ENCODE results near the gene WDR81. TPM values are rescaled to one million over a fixed set of nuclear protein-coding genes. Genes with fewer than 3 reads are reported as not detected.

Gene WDR81
- polyA plus RNA-seq, 1 donor (not counting 4 experiments of a cell fraction or from before 2014, with no cell fraction given), result 4.2 TPM

DNA sequence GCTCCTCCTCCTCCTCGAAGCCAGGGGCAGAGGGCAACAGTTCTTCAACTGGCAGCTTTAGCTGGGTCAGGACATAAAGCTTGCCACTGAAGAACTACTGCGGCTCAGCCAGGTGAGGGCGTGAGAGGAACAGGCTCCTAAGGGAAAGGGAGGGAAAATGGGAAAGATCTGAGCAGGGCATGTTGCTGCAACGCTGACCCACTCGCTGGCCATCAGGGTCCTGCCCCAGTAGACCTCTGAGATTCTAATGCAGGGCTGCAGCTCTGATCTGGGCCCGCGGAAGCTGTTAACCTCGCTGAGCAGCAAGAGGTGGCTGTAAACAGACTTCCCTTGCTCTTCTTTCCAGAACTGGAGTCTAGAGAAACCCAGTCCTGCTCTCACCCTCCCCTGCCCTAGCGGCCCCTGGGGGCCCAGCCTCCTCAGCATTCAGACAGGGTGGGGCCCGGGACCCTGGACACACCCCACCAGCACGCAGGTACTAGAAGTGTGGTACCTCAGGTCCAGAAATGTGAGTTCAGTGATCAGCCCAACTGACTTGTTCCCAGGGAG, 10.6 kb upstream of the WDR81 start:
- H4K20me1 ChIP-seq (ENCODE audit: control insufficient read depth, extremely low read depth, insufficient read depth, low read length), result peaks cover 32% of the 10 kb centered on the region
- no peaks in the 10 kb centered on the region for H3K9me1 ChIP-seq (ENCODE audit: control insufficient read depth, extremely low read depth, insufficient read depth, low read length)
- H3K9me3 ChIP-seq (ENCODE audit: control insufficient read depth, low read depth, low read length), result no peaks in the 10 kb centered on the region
- no peaks in the 10 kb centered on the region for H3K27me3 ChIP-seq (ENCODE audit: control insufficient read depth, extremely low read depth, insufficient read depth, low read length)
- H3K79me2 ChIP-seq (ENCODE audit: control insufficient read depth, insufficient read depth, low read length), result peaks cover 36% of the 10 kb centered on the region
- H3K27ac ChIP-seq (ENCODE audit: control insufficient read depth, insufficient read depth, low read length), result peak overlapping the region; percentile 86
- peak overlapping the region; percentile 86 for H3K9ac ChIP-seq (ENCODE audit: control insufficient read depth, extremely low read depth, insufficient read depth, low read length)
- no peak overlapping the region for H2AFZ ChIP-seq (ENCODE audit: control insufficient read depth, low read length)
- DNase-seq (ENCODE audit: low read depth, low spot score), result no peak
- peaks cover 22 to 25% of the 10 kb centered on the region in 2 experiments for H3K36me3 ChIP-seq (ENCODE audit: control insufficient read depth in 2 of 2, extremely low read depth in 1 of 2, insufficient read depth in 2 of 2, low read length in 2 of 2)
- peak overlapping the region; percentile 79 to 96 (median 81) for H3K4me3 ChIP-seq (ENCODE audit: control insufficient read depth in 2 of 3, extremely low read depth in 1 of 3, insufficient read depth in 2 of 3, low read depth in 1 of 3, low read length in 3 of 3)
- no peak for FAIRE-seq
- H3K4me2 ChIP-seq (ENCODE audit: control insufficient read depth, extremely low read depth, insufficient read depth, low read depth, low read length), result peak overlapping the region; percentile 85
- H3K4me1 ChIP-seq (ENCODE audit: control insufficient read depth, extremely low read depth, insufficient read depth, low read length), result peaks cover 38% of the 10 kb centered on the region
- dilution Hi-C loops (cut with MboI; ENCODE audit: extremely low pct_ligation_motif_present, low sequenced_read_pairs), result no loop called here
- no peak for TF ChIP-seq EZH2 (IDR thresholded peaks at IDR 0.05; ENCODE audit: low read length)
- TF ChIP-seq, protein P1, sequence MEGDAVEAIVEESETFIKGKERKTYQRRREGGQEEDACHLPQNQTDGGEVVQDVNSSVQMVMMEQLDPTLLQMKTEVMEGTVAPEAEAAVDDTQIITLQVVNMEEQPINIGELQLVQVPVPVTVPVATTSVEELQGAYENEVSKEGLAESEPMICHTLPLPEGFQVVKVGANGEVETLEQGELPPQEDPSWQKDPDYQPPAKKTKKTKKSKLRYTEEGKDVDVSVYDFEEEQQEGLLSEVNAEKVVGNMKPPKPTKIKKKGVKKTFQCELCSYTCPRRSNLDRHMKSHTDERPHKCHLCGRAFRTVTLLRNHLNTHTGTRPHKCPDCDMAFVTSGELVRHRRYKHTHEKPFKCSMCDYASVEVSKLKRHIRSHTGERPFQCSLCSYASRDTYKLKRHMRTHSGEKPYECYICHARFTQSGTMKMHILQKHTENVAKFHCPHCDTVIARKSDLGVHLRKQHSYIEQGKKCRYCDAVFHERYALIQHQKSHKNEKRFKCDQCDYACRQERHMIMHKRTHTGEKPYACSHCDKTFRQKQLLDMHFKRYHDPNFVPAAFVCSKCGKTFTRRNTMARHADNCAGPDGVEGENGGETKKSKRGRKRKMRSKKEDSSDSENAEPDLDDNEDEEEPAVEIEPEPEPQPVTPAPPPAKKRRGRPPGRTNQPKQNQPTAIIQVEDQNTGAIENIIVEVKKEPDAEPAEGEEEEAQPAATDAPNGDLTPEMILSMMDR (optimal IDR thresholded peaks at IDR 0.05 in 1 of 3, IDR thresholded peaks at IDR 0.05 in 1 of 3, conservative IDR thresholded peaks at IDR 0.05 in 1 of 3; ENCODE audit: extremely low read depth in 1 of 3, insufficient read depth in 2 of 3, low read length in 3 of 3), result peak; percentile 54 to 74 (median 72)

DNA sequence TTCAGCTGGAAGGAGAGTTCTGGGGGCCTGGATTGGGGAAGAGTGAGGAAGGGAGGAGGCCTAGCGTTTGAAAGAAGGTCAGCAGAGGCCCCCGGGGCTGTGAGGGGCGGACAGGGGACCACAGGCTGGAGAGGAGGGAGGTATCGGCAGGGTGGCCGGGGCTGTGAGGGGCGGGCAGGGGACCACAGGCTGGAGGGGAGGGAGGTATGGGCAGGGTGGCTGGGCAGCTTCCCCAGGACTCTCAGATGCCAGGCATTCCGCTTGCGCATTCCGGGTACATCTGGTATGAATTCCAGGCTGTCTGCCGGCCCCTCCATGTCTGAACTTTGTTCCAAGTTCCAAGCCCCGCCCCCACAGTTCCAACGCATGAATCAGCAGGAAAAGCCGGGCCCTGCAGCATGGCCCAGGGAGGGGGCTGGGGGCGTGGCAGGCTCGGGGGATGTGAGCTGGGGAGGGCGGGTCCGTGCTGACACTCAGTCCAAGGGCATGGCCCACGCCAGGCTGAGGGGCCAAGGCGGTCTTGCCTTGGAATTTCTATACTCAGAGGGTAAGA, 10.0 kb upstream of the WDR81 start:
- H3K36me3 ChIP-seq (ENCODE audit: control insufficient read depth in 2 of 2, extremely low read depth in 1 of 2, insufficient read depth in 2 of 2, low read length in 2 of 2), result peaks cover 22 to 25% of the 10 kb centered on the region in 2 experiments
- no peak overlapping the region for H2AFZ ChIP-seq (ENCODE audit: control insufficient read depth, low read length)
- peak overlapping the region; percentile 86 for H3K27ac ChIP-seq (ENCODE audit: control insufficient read depth, insufficient read depth, low read length)
- no peaks in the 10 kb centered on the region for H3K9me1 ChIP-seq (ENCODE audit: control insufficient read depth, extremely low read depth, insufficient read depth, low read length)
- peak overlapping the region; percentile 85 for H3K4me2 ChIP-seq (ENCODE audit: control insufficient read depth, extremely low read depth, insufficient read depth, low read depth, low read length)
- H3K9me3 ChIP-seq (ENCODE audit: control insufficient read depth, low read depth, low read length), result no peaks in the 10 kb centered on the region
- peaks cover 36% of the 10 kb centered on the region for H3K79me2 ChIP-seq (ENCODE audit: control insufficient read depth, insufficient read depth, low read length)
- no peaks in the 10 kb centered on the region for H3K27me3 ChIP-seq (ENCODE audit: control insufficient read depth, extremely low read depth, insufficient read depth, low read length)
- dilution Hi-C loops (cut with MboI; ENCODE audit: extremely low pct_ligation_motif_present, low sequenced_read_pairs), result no loop called here
- TF ChIP-seq EZH2 (IDR thresholded peaks at IDR 0.05; ENCODE audit: low read length), result no peak
- TF ChIP-seq, protein P1 (optimal IDR thresholded peaks at IDR 0.05 in 1 of 3, IDR thresholded peaks at IDR 0.05 in 1 of 3, conservative IDR thresholded peaks at IDR 0.05 in 1 of 3; ENCODE audit: extremely low read depth in 1 of 3, insufficient read depth in 2 of 3, low read length in 3 of 3), result no peak
- peaks cover 32% of the 10 kb centered on the region for H4K20me1 ChIP-seq (ENCODE audit: control insufficient read depth, extremely low read depth, insufficient read depth, low read length)
- peak overlapping the region; percentile 79 to 96 (median 81) for H3K4me3 ChIP-seq (ENCODE audit: control insufficient read depth in 2 of 3, extremely low read depth in 1 of 3, insufficient read depth in 2 of 3, low read depth in 1 of 3, low read length in 3 of 3)
- FAIRE-seq (no peak), DNase-seq (ENCODE audit: low read depth, low spot score) (no peak)
- H3K4me1 ChIP-seq (ENCODE audit: control insufficient read depth, extremely low read depth, insufficient read depth, low read length), result peaks cover 38% of the 10 kb centered on the region
- H3K9ac ChIP-seq (ENCODE audit: control insufficient read depth, extremely low read depth, insufficient read depth, low read length), result peak overlapping the region; percentile 86
